Thoracic aorta (tissue), 2 donors: Measurements from ENCODE around the gene PTPRF. TPM values are rescaled to one million over a fixed set of nuclear protein-coding genes. Genes with fewer than 3 reads are reported as not detected.

ENCODE experiments used
- ATAC-seq: fragments of 150-250 bp; one replicate; pipeline ENCODE4 v1.8.0; 2017; ENCODE audit warnings: low read depth; ENCODE audit not compliant: insufficient number of reproducible peaks, low FRiP score
- DNase-seq: peaks from one replicate; pipeline ENCODE4 v3.0.0-alpha.2; 2020; ENCODE audit warnings: low spot score
- H3K27ac ChIP-seq, 2 donors: fragments of 200-600 bp; sonication (generic); 1 replicate in 1 of 2; 2 replicates in 1 of 2; pipeline ENCODE4 v1.5.1; 2016; ENCODE audit warnings: mild to moderate bottlenecking in 2 of 2, moderate library complexity in 2 of 2
- H3K27me3 ChIP-seq: fragments of 200-600 bp; sonication (generic); replicated peaks from 2 replicates; pipeline ENCODE4 v1.6.0; 2016; ENCODE audit warnings: mild to moderate bottlenecking; ENCODE audit not compliant: insufficient read depth
- H3K36me3 ChIP-seq: fragments of 200-600 bp; sonication (generic); one replicate; pipeline ENCODE4 v1.5.1; 2016
- H3K4me1 ChIP-seq, 2 donors: fragments of 200-600 bp; sonication (generic); 1 replicate in 1 of 2; 2 replicates in 1 of 2; pipeline versions ENCODE4 v1.5.1 to v1.6.0; 2016; ENCODE audit warnings: low read depth in 2 of 2, mild to moderate bottlenecking in 1 of 2; ENCODE audit not compliant: control insufficient read depth in 1 of 2
- H3K4me3 ChIP-seq: fragments of 200-600 bp; sonication (generic); 2 replicates; pipeline ENCODE4 v1.5.1; 2016; ENCODE audit warnings: mild to moderate bottlenecking
- H3K9me3 ChIP-seq: fragments of 200-600 bp; sonication (generic); 2 replicates; pipeline ENCODE4 v1.5.1; 2016
- total RNA-seq, 2 donors: library from RNA; depleted of rRNA; stranded (reverse); fragments of >200 nt; gene quantifications; one replicate each; pipeline versions ENCODE4 v1.1.0 to v1.2.3, GENCODE V29; 2016
- TF ChIP-seq, protein P1 (sequence below): fragments of 200-600 bp; sonication (generic); IDR thresholded peaks from one replicate; pipeline ENCODE4 v1.5.1; 2019; ENCODE audit warnings: antibody characterized with exemption

The PTPRF gene
- total RNA-seq, 2 donors from 2014 or later = 43.9 to 55.1 TPM

DNA sequence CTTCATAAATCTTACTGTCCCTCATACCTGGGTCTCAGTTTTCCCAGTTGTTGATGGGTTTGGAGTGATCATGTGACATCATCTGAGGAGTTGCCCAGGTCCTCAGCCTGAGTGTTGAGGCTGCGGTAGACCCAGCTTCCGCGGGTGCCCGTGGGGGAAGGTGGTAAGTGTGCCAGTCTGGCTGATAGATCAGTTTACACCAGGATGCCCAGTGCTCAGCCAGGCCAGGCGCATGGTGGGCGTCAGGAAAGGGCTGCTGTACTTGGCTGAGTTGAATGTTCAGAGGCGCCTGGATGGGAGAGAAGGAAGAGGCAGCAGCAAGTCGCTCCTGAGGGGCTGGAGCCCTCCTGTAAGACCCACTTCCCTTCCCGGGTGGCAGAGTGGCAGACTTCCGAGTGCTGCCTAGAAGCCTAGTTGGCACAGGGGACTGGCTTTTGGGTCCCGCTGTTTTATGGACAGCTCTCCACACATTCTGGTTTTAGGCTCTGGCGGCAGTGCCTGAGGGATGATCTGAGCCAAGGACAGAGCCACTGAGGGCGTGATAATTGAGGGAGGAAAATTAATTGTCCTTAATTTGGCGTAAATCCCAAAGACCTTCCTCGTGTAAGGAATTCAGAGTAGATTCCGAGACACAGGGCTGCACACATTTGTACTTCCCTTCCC lies 35.8 kb downstream of the PTPRF start:
- DNase-seq = no peak
- Histone ChIP-seq H3K36me3 (peaks cover 6% of the 10 kb centered on the region), H3K27me3 (no peaks in the 10 kb centered on the region), H3K27ac (no peak overlapping the region), H3K4me1 (peaks cover 14 to 26% of the 10 kb centered on the region in 2 donors), H3K9me3 (no peaks in the 10 kb centered on the region), H3K4me3 (peak overlapping the region; percentile 79)
- TF ChIP-seq, protein P1, sequence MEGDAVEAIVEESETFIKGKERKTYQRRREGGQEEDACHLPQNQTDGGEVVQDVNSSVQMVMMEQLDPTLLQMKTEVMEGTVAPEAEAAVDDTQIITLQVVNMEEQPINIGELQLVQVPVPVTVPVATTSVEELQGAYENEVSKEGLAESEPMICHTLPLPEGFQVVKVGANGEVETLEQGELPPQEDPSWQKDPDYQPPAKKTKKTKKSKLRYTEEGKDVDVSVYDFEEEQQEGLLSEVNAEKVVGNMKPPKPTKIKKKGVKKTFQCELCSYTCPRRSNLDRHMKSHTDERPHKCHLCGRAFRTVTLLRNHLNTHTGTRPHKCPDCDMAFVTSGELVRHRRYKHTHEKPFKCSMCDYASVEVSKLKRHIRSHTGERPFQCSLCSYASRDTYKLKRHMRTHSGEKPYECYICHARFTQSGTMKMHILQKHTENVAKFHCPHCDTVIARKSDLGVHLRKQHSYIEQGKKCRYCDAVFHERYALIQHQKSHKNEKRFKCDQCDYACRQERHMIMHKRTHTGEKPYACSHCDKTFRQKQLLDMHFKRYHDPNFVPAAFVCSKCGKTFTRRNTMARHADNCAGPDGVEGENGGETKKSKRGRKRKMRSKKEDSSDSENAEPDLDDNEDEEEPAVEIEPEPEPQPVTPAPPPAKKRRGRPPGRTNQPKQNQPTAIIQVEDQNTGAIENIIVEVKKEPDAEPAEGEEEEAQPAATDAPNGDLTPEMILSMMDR = no peak
- no peak for ATAC-seq

DNA sequence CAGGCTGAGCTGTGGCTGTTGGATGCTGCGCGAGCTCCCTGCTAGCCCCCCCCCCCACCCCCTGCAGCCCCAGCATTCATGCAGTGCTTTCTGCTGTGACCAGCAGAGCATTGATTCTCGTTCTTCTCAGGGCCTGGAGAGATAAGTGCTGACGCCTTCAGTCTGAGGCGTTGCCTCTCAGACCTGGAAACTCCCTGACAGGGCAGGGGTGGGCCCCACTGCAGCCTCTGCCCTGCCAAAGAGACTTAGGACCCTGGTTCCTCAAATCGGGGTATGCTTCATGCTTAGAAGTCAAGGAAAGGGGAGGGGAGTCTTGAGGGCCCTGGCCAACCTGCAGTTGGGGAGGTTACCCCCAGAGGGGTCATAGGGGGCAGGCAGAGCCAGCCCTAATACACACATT lies 38.5 kb downstream of the PTPRF start:
- H3K4me1 ChIP-seq = peaks cover 10 to 28% of the 10 kb centered on the region in 2 donors
- H3K9me3 ChIP-seq = no peaks in the 10 kb centered on the region
- DNase-seq = no peak
- TF ChIP-seq, protein P1 = no peak
- H3K36me3 ChIP-seq = peaks cover 6% of the 10 kb centered on the region
- ATAC-seq = no peak
- H3K4me3 ChIP-seq = no peak overlapping the region
- no peak overlapping the region for H3K27ac ChIP-seq
- H3K27me3 ChIP-seq = no peaks in the 10 kb centered on the region

DNA sequence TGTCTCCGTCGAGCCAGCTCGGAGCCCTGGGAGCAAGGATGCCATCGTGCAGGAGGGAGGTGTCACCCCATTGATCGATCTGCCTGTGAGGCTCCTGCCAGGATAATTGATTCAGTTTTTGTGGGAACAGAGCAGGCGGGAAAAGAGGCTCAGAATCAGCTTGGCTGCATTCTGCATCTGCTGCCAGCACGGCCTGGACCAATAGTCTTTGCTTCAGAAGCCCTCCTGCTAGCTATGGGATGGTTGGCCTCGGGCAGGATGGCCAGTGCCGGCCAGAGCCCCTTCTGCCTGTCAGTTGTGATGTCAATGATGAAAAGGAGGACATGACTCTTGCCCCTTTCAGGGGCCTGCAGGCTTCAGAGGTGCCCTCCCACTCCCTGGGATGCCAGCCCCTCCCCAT lies 39.6 kb downstream of the PTPRF start:
- peaks cover 6 to 17% of the 10 kb centered on the region in 2 donors for H3K4me1 ChIP-seq
- no peaks in the 10 kb centered on the region for H3K9me3 ChIP-seq
- DNase-seq (no peak), ATAC-seq (no peak)
- H3K27ac ChIP-seq = no peak overlapping the region
- H3K27me3 ChIP-seq = no peaks in the 10 kb centered on the region
- H3K36me3 ChIP-seq = peaks cover 6% of the 10 kb centered on the region
- TF ChIP-seq, protein P1 = no peak
- no peak overlapping the region for H3K4me3 ChIP-seq

DNA sequence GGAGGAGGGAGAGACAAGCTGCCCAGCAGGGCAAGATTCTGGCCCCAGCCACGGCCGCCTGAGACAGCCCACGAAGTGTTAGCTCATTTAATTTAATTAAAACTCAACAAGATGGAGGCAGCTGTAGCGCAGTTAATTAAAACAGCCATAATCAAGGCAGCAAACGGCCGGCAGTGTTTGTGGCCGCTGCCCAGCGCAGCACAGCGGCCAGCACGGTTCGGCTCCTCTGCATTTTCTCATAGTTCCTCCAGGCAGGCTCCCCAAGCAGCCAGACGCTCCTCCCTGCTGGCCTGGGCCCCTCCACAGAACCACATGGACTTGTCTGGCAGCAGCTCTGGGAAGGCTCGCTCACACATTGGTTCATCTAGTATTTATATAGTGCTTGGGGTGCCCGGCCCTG lies 40.0 kb downstream of the PTPRF start:
- DNase-seq (no peak), ATAC-seq (no peak)
- TF ChIP-seq, protein P1 = no peak
- peaks cover 6% of the 10 kb centered on the region for H3K36me3 ChIP-seq
- H3K27me3 ChIP-seq = no peaks in the 10 kb centered on the region
- no peak overlapping the region for H3K27ac ChIP-seq
- H3K4me1 ChIP-seq = peaks cover 3 to 14% of the 10 kb centered on the region in 2 donors
- no peaks in the 10 kb centered on the region for H3K9me3 ChIP-seq
- no peak overlapping the region for H3K4me3 ChIP-seq

DNA sequence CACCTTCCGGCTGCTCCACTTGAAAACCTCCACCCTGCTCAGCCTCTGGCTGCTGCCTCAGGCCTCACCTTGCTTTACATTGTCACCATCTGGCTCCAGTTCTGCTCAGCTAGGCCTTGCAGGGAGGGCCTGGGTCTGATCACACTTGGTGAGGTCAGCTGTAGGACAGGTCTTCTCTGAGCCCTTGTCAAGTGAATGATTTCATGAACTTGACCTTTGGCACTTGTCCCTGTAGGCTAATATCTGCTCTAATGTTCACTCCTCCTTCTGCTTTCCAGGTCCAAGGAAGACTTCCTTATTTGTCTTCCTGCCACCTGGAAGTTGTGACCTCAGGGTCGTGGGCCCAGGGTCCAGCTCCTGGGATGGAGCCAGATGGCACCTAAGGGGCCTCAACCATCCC lies 41.4 kb downstream of the PTPRF start:
- DNase-seq (no peak), ATAC-seq (no peak)
- Histone ChIP-seq H3K27ac (no peak overlapping the region), H3K36me3 (peaks cover 6% of the 10 kb centered on the region), H3K9me3 (no peaks in the 10 kb centered on the region), H3K4me1 (peaks cover 0 to 8% of the 10 kb centered on the region in 2 donors), H3K27me3 (no peaks in the 10 kb centered on the region), H3K4me3 (no peak overlapping the region)
- TF ChIP-seq, protein P1 = no peak
